GM18868 (cell line): ENCODE measurements around the gene RGS9.
"Not testable (repeated sequence)": the region's sequence is repeated elsewhere in the genome, so short reads cannot be mapped to it uniquely, and the experiment has no call there.

ENCODE experiments used
- ATAC-seq: cut with Tn5 transposase; IDR thresholded peaks from one replicate; pipeline ENCODE4 v1.9.1; 2021; ENCODE audit warnings: mild to moderate bottlenecking, moderate library complexity; ENCODE audit not compliant: unreplicated experiment

RGS9 gene

DNA sequence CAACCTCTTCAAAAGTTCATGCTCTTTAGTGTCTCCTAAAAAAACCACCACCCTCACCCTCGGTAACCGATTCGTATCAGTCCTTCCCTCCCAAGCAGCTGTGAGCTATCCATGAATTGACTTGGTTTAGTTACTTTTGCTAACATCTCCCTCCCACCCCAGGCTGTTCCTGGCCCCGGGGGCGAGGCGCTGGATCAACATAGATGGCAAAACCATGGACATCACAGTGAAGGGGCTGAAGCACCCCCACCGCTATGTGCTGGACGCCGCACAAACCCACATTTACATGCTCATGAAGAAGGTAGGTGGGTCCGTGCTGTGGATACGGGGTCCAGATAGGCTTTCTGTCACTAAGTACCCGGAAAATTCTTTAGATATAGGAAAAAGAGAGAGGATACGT is 66.8 kb downstream of the RGS9 start:
- ATAC-seq: no peak

DNA sequence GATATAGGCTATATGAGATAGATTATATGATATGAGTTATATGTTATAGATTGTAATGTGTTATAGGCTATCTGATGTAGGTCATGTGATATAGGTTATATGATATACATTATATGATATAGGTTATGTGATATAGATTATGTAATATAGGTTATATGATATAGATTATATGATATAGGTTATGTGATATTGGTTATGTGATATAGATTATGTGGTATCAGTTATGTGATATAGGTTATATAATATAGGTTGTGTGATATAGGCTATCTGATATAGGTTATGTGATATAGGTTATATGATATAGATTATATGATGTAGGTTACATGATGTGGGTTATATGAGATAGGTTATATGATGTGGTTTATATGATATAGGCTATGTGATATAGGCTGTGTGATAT is 68.5 kb downstream of the RGS9 start:
- no peak for ATAC-seq

DNA sequence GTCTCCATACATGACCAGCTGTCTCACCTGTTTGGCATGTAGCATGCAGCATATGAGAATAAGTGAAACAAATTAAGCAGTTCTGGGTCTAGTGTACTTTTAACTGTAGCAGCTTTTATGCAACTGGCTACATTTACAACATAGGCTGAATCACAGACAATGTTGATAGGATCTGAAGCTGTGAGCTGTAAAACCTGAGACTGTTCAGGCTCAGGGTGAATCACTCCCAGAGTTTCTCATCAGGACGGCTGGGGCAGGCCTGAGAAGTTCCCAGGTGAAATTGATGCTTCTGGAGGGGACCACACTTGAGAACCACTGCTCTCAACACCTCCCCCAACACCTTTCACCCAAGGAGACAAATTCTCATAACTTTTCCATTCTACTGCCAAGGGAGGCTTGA is 70.3 kb downstream of the RGS9 start:
- ATAC-seq: not testable (repeated sequence)

DNA sequence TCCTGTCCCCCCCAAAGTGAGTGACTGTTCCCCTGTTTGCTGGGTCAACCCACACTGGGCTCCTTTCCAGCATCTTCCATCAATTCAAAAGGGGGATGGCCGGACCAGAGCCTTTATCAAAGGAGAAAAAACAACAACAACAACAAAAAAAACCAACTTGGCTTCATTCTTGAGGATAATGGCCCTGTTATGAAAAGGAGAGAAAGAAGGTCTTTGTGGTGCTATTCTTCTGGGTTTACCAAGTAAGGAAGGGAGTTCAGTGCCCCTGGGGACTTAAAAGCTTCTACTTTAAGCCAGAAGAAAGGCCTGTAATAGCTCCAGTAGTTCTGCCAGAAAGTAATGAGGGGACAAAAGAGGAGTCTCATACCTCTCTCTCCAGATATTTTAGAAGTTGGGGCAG is 71.5 kb downstream of the RGS9 start:
- no peak for ATAC-seq

DNA sequence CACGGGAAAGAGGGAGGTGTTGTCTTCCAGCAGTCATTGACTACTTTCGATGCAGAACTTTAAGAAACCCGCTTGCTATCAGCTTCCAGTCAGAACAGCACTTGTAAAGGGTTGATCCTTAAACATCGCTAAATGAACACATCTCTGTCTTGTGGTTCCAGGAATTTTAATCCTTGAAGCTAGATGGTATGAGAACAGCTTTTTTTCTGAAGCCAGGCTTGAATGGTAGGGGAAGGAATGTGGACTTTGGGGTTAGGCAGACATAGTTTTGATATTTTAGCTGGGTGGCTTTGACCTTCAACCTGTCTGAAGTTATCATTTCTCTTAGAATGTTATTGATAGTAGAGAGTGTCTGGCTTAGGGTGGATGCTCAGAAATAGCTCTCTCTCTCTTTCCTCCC is 81.1 kb downstream of the RGS9 start:
- ATAC-seq: no peak

DNA sequence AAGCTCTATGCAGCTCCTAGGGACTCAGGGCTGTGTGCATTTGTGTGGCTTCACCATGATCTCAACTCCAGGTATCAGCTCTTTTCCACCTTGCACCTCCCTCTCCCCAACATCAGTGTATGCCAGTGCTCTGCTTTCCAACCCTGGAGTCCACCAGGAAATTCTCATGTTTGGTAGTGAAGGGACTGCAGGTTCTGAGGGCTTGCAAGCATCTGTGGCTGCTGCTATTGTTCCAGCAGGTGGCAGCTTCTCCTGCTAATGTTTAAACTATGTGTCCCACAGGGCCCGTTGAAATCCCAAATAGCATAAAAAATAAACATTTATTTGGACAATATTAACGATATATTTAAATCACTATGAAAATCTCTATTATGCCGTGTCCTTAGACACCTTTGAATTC is 82.0 kb downstream of the RGS9 start:
- ATAC-seq: no peak

DNA sequence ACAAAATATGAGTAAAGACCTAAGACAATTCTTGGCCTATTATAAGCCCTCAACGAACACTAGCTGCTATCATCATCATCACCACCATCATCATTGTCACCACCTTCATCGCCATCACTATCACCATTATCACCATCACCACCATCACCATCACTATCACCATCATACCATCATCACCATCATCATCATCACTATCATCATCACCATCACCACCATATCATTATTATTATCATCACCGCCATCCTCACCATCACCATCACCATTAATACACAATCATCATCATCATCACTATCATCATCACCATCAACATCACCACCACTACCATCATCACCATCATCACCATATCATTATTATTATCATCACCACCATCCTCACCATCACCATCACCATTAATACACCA is 82.5 kb downstream of the RGS9 start:
- ATAC-seq: no peak

DNA sequence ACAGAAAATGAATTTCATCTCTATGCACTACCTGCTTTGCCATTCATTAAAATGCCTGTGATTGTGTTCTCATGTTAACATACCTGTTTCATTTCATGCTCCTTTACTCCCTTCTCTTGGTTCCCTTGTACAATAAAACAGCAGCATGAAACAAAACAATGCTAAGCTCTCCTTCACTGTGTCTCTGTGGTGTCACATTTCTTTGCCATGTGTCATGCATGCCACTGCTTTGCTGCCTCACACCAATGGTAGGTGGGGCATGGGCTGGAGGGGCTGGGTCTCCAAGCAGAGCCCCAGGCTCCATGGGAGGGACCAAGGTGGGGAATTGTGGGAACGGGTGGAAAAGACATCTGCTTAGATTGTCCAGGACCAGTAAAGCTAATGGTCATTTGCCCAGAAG is 83.6 kb downstream of the RGS9 start:
- ATAC-seq: no peak

DNA sequence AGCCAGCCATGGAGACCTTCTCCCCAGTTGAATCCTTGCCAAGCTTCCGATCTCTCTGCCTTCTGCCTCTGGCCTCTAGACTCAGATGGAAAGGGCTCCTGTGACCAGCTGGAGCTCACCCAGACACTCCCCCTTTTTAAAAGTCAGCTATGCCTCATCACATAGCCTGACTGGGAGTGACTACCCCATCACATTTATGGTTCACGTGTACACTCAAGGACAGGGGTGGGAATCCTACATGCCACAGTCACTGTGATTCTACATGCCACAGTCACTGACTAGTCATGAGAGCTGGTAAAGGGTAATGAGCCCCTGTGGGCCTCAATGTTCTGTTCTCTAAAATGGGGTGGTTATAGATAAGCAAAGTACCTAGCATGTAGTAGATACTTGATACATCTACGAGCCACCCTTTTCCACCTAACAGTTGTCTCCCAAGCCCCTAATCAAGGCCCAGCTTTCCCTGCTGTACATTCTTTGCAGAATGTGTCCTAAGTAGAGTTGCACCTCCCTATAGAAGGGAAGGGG is 85.1 kb downstream of the RGS9 start:
- no peak for ATAC-seq

DNA sequence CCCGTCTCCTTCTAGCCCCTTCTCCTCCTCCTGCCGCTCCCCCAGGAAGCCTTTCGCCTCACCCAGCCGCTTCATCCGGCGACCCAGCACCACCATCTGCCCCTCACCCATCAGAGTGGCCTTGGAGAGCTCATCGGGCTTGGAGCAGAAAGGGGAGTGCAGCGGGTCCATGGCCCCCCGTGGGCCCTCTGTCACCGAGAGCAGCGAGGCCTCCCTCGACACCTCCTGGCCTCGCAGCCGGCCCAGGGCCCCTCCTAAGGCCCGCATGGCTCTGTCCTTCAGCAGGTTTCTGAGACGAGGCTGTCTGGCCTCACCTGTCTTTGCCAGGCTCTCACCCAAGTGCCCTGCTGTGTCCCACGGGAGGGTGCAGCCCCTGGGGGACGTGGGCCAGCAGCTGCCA is 87.9 kb downstream of the RGS9 start:
- ATAC-seq: no peak

DNA sequence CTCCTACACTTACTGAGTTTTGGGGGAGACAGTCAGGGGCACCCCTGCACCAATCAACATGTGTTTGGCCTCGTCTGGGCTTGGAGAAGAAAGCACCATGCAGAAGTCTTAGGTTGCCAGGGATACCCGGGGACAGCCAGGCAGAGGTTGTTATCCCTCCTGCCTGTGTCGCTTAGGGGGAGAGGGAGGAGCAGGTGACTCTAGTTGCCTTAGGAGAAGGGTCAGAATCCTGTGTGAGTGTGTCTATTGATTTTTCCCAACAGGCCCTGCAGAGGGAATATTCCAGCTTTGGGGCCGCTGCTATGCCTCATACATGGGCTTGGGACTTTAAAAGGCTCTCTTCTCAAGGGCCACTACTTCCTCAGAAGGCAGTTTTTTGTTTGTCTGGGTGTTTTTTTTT is 89.1 kb downstream of the RGS9 start:
- no peak for ATAC-seq

DNA sequence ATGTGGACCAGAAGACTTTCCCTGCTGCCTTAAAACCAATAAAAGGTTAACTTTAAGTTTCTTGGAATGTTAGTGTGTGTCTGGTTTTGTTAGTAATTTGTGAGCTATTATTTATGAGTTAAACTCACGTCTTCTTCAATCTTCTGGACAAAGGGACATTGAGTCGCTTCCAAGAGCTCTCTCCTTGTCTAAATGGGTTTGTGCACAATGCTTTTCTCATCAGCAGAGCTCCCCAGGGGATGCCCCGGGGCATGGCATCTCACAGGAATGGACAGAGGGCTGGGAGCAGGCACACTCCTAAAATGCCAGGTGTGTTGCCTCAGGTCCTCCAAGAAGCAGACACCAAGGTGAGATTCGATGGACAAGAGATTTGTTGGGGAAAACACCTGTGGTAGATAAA is 90.5 kb downstream of the RGS9 start:
- ATAC-seq: no peak

DNA sequence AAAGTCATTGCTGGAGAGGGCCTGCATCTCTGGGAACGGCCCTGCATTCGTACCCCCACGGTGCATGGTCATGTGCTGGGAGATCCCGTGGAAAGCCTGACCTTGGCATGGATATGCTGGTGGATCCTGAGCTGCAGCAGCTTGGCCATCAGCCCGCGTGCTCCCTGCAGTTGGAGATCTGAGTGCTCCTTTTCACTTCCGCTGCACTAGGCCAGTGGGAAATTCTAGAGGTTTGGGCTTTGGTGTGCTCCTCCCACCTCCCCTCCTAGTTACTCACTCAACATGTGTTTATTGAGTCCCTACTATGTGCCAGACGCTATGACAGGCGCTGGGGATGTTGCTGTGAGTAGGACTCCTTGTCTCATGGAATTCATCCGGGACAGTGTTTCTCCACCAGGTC is 91.1 kb downstream of the RGS9 start:
- no peak for ATAC-seq

DNA sequence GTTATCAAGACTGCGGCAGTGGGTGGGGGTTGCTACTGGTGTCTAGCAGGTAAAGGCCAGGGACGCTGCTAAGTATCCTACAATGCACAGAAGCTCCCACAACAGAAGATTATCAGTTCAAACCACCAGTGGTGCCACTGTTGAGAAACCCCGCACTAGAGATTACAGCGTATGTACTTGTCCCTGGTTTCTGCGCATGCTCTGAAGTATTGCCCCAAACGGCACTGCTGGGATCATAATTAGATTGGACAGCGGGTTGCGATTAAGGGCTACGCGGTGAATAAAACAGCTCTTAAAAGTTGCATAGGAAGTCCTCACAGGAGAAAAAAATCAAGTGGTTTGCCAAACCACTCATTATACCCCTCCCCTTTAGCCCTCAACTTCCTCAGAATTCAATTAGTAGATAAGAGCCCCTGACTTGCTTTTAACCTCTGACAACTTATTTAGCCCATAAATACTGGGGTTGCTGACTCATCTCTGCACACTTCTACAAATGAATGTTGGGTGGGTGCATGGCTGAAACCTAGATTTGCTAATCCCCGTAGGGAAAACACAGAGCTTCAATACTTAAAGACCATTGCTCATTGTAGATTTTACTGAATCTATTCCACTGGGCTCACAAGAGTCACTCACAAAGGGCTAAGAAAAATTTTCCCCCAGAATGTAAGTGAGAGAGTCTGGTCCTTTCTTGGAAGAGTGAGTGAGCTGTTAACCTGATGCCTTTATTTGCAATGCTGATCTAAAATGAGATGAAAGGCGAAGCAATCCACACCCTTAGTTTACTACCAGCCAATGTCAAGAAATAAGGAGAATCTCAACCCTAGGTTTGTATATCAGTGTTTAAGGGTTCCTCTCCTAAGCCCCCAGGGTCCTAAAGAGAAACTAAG is 91.8 kb downstream of the RGS9 start:
- peak; percentile 80 for ATAC-seq

DNA sequence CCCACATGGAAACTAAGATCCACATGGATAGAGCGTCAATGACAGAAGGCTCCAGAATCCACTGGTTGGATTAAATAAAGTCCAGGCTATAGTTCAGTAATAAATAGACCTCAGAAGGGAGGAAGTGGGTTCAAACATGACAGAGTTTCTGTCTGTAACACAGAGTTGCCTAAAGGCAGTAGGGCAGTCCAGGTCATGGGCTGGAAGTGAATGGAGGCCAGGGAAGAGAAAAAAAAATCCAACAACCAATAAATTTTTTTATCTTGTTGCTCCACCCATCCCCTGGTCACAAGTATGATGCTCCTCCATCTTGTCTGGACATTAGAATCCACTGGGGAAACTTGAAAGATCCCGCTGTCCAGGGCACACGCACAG is 92.4 kb downstream of the RGS9 start:
- ATAC-seq: no peak

DNA sequence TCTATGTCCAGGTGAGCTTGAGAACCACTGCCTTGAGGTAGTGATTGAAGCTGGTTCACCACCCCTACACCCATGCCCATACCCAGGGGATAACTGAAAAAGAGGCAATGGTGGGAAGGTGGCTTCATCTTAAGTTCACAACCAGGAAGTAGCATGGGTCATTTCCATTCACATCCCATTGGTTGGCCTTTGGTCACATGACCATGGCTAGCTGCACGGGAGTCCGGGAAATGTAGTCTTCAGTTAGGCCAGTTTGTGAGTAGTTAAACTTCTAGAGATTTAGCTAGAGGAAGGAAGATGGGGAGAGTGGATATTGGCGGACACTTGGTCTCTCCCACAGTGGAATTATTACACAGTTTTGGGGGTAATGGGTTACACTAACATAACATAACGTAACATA is 92.9 kb downstream of the RGS9 start:
- ATAC-seq: no peak

DNA sequence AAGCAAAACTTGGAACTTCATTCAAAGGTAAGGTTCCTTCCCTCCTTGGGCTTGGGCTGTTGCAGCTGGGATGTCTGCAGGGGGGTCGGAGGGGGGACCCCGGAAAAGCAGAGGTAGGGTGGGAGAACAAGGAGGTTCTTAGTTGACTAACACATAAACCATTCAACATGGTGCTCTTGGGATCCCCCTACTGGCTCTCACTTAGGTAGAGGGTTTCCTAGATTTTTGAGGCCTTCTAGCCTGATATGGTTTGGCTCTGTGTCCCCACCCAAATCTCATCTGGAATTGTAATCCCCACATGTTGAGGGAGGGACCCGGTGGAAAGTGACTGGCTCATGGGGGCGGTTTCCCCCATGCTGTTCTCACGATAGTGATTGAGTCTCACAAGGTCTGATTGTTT is 93.9 kb downstream of the RGS9 start:
- ATAC-seq: no peak

DNA sequence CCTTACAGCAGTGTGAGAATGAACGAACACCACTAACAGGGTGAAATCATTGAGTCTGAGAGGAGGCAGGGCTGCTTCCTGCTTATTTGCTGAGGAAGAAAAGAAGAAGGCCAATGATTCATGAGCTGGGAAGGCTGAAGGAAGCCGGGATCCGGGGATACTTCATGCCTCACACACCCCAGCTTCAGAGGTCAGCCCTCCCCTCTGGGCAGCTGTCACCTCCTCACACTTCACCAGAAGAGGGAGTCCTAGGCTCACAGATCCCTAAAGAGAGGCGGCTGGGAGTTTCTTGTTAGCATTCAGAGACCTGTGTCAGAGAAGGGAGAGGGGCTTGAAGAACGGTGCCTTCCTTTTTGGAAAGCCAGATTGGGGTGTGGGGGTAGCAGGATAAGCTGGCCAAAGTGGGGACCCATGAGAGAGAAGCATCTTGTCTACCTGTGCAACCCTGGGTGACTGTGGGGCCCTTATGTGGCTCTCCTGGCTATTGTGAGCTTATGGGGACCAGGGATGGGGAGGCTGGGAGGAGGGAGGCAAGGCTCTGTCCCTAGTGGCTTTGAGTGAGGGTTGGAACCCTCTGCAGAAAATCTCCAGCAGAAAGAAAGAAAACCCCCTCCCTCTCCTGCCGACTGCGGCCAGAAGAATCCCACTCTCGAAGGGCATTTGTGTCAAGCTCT is 94.6 kb downstream of the RGS9 start:
- peak; percentile 38 for ATAC-seq

DNA sequence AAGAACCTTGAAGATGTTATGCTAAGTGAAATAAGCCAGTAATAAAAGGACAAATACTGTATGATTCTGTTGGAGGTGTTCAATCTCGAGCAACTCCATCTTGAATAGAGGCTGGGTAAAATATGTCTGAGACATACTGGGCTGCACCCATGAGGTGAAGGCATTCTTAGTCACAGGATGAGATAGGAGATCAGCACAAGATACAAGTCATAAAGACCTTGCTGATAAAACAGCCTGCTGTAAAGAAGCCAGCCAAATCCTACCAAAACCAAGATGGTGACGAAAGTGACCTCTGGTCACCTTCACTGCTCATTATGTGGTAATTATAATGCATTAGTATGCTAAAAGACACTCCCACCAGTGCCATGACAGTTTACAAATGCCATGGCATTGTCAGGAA is 98.1 kb downstream of the RGS9 start:
- no peak for ATAC-seq

DNA sequence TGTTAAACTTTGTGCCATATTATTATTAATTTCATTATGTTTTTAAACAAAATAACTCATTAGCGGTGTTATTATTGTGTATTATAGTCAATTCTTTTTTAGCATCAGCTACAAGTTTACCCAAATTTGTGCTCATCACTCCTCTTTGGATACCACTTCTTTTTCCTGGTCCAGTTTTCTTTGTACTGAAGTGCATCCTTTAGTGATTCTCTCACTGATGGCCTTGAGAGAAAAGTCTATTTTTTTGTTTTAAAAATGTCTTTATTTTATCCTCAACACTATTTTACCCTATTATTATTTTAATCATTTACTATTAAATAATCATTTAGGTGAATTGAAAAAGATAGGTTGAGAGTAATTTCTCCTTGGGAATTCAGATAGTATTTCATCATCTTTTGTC is 99.2 kb downstream of the RGS9 start:
- ATAC-seq: no peak

DNA sequence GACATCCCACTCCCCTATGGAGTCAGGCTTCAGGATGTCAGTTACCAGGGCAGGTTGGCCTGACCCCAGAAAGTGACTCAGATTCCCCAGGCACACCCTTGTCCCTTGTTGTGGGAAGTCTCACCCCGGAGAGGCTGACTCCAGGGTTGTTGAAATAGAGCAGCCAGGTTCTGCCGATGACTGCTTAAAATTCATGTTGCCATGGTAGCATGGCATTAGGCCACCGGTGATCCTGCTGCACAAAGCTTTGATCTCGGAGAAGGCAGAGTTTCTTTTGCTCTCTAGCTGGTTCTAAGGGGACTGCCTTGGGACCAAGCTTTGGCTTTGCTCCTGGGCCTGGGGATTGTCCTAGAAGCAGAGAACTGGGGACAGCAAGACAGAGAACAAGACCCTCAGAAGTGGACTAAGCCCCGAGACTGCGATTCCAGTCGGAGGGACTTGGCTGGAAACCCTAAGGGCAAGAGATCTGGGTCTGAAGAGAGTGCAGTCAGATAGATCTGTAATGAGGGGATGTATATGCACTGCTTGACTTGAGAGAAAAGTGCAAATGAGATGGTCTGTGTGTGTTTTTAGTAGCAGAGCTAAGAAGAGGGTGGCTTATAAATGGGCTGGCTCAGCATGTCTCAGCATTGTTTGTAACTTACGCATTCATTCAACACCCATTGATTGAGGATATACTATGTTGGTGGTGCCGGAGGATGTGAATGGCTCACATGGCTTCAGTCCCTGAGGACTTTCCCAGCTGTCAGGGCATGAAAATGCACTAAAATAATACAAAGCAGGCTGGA is 106.9 kb downstream of the RGS9 start:
- no peak for ATAC-seq

DNA sequence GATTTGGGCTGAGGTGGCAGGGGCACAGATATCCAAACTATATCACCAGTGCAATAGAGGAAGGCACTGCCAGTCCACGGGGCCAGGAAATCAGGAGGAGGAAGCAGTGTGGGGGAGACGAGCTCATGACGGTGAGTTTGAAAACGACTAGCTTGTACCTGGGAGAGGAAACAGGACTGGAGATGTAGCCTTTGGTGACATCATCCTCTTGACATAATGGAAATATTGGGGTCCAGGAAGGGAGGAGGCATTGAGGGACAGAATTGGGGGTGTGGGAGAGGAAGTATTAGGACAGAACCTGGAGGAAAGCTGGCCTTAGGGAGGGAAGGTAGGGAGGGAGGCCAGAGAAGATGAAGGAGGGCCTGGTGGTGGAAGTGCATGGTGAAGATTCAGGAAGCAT is 109.1 kb downstream of the RGS9 start:
- ATAC-seq: no peak
